ENCODE data around the gene ADAP1.
A peak's percentile ranks its signal among the peaks of the same experiment; 100 is the strongest.

The ADAP1 gene

DNA sequence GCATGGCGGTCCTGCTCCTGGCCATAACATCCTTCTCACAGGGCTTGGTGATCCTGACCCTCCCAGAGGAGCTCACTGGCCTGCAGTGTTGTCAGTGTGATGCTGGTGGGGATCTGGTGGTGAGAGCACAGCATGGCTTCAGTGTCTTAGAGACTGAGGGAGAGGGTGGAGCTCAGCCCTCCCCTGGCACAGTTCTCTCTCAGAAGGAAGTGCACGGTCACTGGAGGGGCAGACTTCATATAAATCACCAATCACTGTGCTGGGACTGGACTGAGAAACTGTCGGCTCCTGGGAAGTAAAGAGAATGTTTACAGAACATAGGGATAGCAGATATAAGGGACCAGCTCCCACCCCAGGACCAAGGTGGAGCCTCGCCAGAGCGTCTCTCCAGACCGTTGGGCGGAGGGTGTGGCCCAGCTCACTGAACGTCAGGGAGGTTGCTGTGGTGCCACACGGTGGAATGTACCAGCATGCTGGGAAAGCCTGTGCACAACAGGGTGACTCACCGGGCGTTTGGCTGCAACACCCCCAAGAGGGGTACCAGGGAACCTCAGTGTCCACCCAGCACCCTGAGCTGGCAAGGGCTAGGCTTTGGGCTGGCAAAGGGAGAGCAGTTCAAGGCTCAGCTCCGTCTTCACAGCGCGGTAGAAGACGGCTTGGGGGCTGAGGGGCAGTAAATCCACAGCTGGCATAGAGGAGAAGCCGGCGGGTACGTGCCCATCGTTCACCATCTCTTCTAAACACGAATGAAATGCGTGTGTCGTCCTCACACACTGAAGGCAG is 86.9 kb downstream of the ADAP1 start:
- Histone ChIP-seq H3K27ac (peak overlapping the region; percentile 90 to 96), H3K4me3 (peak overlapping the region; percentile 55)
- peak; percentile 95 for DNase-seq (ENCODE audit: low spot score)
- TF ChIP-seq, protein P1, sequence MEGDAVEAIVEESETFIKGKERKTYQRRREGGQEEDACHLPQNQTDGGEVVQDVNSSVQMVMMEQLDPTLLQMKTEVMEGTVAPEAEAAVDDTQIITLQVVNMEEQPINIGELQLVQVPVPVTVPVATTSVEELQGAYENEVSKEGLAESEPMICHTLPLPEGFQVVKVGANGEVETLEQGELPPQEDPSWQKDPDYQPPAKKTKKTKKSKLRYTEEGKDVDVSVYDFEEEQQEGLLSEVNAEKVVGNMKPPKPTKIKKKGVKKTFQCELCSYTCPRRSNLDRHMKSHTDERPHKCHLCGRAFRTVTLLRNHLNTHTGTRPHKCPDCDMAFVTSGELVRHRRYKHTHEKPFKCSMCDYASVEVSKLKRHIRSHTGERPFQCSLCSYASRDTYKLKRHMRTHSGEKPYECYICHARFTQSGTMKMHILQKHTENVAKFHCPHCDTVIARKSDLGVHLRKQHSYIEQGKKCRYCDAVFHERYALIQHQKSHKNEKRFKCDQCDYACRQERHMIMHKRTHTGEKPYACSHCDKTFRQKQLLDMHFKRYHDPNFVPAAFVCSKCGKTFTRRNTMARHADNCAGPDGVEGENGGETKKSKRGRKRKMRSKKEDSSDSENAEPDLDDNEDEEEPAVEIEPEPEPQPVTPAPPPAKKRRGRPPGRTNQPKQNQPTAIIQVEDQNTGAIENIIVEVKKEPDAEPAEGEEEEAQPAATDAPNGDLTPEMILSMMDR (IDR thresholded peaks at IDR 0.05) = no peak

DNA sequence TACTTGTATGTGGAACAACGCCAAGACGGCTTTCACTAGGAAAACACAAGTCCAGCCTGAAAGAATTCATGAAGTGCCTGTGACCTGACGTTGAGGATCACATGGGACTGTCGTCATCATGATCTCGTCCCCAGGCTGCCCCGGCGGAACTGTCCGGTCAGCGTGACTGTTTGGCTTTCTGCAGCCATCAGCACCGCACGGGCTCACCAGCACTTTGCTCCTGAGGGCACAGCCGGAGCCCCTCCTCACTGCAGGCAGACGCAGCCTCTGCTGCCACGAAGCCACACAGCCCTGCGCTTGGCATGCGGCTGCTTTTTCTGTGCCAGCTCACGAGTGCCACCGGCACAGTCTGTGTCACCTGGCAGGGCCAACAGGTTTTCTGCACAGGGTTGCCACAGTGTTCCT is 87.5 kb downstream of the ADAP1 start:
- H3K27ac ChIP-seq = peak overlapping the region; percentile 90 to 96
- DNase-seq (ENCODE audit: low spot score) = peak; percentile 95
- TF ChIP-seq, protein P1 (IDR thresholded peaks at IDR 0.05) = no peak
- H3K4me3 ChIP-seq = peak overlapping the region; percentile 55

DNA sequence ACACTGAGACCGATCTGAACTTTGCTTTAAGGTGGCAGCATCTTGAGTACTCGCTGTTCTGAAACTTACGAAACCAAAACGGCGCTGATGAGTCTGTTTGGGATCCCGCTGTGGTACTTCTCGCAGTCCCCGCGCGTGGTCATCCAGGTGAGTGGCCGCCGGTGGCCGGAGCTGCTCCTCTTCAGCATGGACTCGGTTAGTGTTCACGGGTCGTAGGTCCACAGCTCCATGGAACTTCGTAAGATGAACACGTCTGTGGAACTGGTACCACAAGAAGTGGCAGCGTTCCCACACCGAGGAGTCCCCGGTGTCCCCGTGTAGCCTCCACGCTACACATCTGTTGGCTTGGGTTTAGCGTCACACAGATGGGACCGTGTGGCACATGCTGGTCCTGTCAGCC is 88.6 kb downstream of the ADAP1 start:
- no peak for DNase-seq (ENCODE audit: low spot score)
- Histone ChIP-seq H3K27ac (peak overlapping the region; percentile 90 to 96), H3K4me3 (no peak overlapping the region)
- TF ChIP-seq, protein P1 (IDR thresholded peaks at IDR 0.05) = no peak

DNA sequence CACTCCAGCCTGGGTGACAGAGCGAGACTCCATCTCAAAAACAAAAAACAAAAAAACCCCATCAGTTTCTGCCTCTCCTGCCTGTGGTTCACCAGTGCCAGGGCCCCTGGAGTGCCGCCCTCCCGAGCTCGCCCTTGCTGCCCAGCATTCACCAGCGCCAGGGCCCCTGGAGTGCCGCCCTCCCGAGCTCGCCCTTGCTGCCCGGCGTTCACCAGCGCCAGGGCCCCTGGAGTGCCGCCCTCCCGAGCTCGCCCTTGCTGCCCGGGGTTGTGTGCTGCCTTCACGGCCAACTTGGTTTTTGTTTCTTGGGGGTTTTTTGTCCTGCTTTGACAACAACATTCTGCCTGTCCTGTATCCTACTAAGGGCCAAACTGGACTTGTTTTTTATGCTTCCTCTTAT is 91.4 kb downstream of the ADAP1 start:
- no peak for DNase-seq (ENCODE audit: low spot score)
- TF ChIP-seq, protein P1 (IDR thresholded peaks at IDR 0.05) = no peak
- Histone ChIP-seq H3K4me3 (no peak overlapping the region), H3K27ac (no peak overlapping the region)

DNA sequence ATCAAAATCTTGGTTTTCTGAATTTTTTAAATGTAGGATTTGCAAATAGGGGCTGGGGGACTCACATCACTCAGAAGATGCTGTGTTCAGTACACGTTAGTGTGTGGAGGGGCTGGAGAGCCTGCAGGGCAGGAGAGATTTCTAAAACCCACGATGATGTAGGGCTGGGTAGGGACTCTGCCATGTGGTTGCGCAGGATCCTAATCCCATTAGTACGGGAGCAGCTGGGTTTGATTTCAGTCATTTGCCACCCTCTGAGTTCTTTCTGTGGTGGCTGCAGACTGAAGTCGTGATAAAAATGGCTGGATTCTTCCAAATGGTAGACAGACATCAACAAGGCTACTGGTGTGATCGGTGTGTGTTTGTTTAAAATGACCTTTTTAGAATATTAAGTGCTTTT is 92.3 kb downstream of the ADAP1 start:
- TF ChIP-seq, protein P1 (IDR thresholded peaks at IDR 0.05) = no peak

DNA sequence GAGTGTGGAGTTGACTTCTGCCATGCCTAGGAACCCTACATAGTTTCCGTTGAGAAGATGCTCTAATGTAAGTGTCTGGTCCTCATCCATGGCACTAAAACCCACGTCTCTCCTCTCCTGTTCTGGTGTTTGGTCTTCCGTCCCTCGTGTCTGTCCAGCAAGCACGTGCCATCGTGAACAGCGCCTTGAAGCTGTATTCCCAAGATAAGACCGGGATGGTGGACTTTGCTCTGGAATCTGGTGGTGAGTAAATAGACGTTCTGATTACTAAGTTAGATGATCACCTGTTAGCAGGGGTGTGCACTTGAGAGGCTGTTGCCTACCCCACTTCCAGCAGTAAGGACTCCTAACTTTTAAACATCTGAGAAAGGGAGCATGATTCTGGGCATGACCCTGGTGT is 93.3 kb downstream of the ADAP1 start:
- TF ChIP-seq, protein P1 (IDR thresholded peaks at IDR 0.05) = no peak
- DNase-seq (ENCODE audit: low spot score) = no peak
- Histone ChIP-seq H3K4me3 (no peak overlapping the region), H3K27ac (no peak overlapping the region)

More for the DNA sequence above, 92.3 kb downstream of the ADAP1 start:
- no peak for DNase-seq (ENCODE audit: low spot score)
- Histone ChIP-seq H3K4me3 (no peak overlapping the region), H3K27ac (no peak overlapping the region)

DNA sequence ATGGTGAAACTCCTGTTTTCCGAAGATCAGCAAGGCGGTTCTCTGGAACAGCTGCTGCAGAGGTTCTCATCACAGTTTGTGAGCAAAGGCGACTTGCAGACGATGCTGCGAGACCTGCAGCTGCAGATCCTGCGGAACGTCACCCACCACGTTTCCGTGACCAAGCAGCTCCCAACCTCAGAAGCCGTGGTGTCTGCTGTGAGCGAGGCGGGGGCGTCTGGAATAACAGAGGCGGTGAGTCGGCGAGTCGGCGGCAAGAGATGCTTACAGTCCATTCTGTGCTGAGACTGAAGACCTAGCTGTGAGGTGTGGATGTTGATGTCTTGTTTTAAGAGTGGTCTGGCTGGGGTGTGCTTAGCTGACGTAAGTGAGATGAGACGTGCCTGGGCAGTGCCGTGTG is 94.3 kb downstream of the ADAP1 start:
- Histone ChIP-seq H3K4me3 (no peak overlapping the region), H3K27ac (no peak overlapping the region)
- DNase-seq (ENCODE audit: low spot score) = no peak
- TF ChIP-seq, protein P1 (IDR thresholded peaks at IDR 0.05) = no peak

Data from coronary artery (tissue), 2 donors.